HepG2 (cell line): ENCODE data around the gene STX4. TPM values are rescaled to one million over a fixed set of nuclear protein-coding genes. Genes with fewer than 3 reads are reported as not detected.

ENCODE experiments used
- ATAC-seq: fragments of 200-7000 bp; cut with Tn5 transposase; 3 replicates; pipeline ENCODE4 v1.9.1; 2020; ENCODE audit warnings: mild to moderate bottlenecking, moderate library complexity
- BruUV-seq: library from RNA; stranded (reverse); fragments of 400-500 nt; replicated peaks from 2 replicates; lab custom pipeline; 2021; lab: Mats Ljungman, UMichigan
- CTCF ChIA-PET: fragments of 300-600 bp; formaldehyde crosslinking; extraction: SDS; loops from one replicate; lab custom pipeline; 2021; ENCODE audit warnings: low total read pairs, inconsistent platforms, low intra/inter-chr PET ratio; lab: Yijun Ruan, JAX
- POLR2A ChIA-PET: fragments of 350-600 bp; sonication (Branson Sonifier 250); formaldehyde crosslinking; loops from one replicate; lab custom pipeline; 2020; ENCODE audit warnings: antibody characterized with exemption, inconsistent platforms; lab: Yijun Ruan, JAX
- DNase-seq: peaks from one replicate; pipeline ENCODE4 v3.0.0-alpha.2; 2015; ENCODE audit warnings: low spot score
- FAIRE-seq: peaks from 3 replicates; lab custom pipeline; 2011; peaks lifted over from hg19 to GRCh38; lab: Jason Lieb, UNC
- H2AFZ ChIP-seq: one replicate; pipeline ENCODE4 v1.6.1; 2011; ENCODE audit warnings: low read length, inconsistent platforms
- H3K27ac ChIP-seq: fragments of 300-600 bp; 3 replicates; pipeline ENCODE4 v1.8.0; 2011; ENCODE audit warnings: mixed run types, mild to moderate bottlenecking, mixed read lengths, low read length, inconsistent platforms; ENCODE audit not compliant: insufficient read depth; ENCODE audit errors: extremely low read length
- H3K27me3 ChIP-seq, 2 experiments: fragments of 200-600 bp in 1 of 2; 2 replicates in 1 of 2; 3 replicates in 1 of 2; pipeline versions ENCODE4 v1.6.0 to v1.8.0; 2011; ENCODE audit warnings: low read length in 2 of 2, mild to moderate bottlenecking in 2 of 2, moderate library complexity in 2 of 2, inconsistent platforms in 1 of 2; ENCODE audit not compliant: insufficient read depth in 2 of 2, control insufficient read depth in 1 of 2
- H3K36me3 ChIP-seq, 2 experiments: fragments of 200-600 bp in 1 of 2; replicated peaks in 1 of 2; 2 replicates in 1 of 2; 3 replicates in 1 of 2; pipeline versions ENCODE4 v1.5.1 to v1.8.0; 2011; ENCODE audit warnings: low read length in 2 of 2, inconsistent platforms in 1 of 2; ENCODE audit not compliant: insufficient read depth in 2 of 2, control insufficient read depth in 1 of 2
- H3K4me1 ChIP-seq: 2 replicates; pipeline ENCODE4 v1.5.1; 2012; ENCODE audit warnings: low read length, inconsistent platforms; ENCODE audit not compliant: insufficient read depth
- H3K4me2 ChIP-seq: 2 replicates; pipeline ENCODE4 v1.6.0; 2011; ENCODE audit warnings: low read depth, low read length, inconsistent platforms
- H3K4me3 ChIP-seq, 3 experiments: fragments of 200-600 bp in 1 of 3; sonication (generic), shearing (Covaris generic) in 1 of 3; replicated peaks in 1 of 3; 2 replicates each; pipeline ENCODE4 v1.5.1; 2011 to 2016; ENCODE audit warnings: low read length in 3 of 3, inconsistent platforms in 2 of 3, low read depth in 2 of 3, mild to moderate bottlenecking in 2 of 3, control low read depth in 1 of 3, mixed read lengths in 1 of 3; ENCODE audit not compliant: insufficient read depth in 1 of 3
- H3K79me2 ChIP-seq: one replicate; pipeline ENCODE4 v1.6.1; 2011; ENCODE audit warnings: low read length, inconsistent platforms; ENCODE audit not compliant: insufficient read depth
- H3K9ac ChIP-seq: 2 replicates; pipeline ENCODE4 v1.6.0; 2011; ENCODE audit warnings: mild to moderate bottlenecking, low read depth, low read length, inconsistent platforms; ENCODE audit not compliant: insufficient read depth
- H3K9me3 ChIP-seq: 2 replicates; pipeline ENCODE4 v1.5.1; 2012; ENCODE audit warnings: mild to moderate bottlenecking, low read length
- H4K20me1 ChIP-seq: 2 replicates; pipeline ENCODE4 v1.6.0; 2011; ENCODE audit warnings: inconsistent platforms, mild to moderate bottlenecking, low read length, moderate library complexity; ENCODE audit not compliant: insufficient read depth
- AGO2 ChIP-seq: fragments of 200-400 bp; formaldehyde crosslinking; optimal IDR thresholded peaks from 2 replicates; pipeline ENCODE3; 2017; ENCODE audit warnings: mild to moderate bottlenecking, low read depth, low read length, moderate library complexity
- CCDC6 ChIP-seq: sonication (generic); formaldehyde crosslinking; IDR thresholded peaks from 2 replicates; pipeline ENCODE4 v1.8.1; 2022; ENCODE audit warnings: mild to moderate bottlenecking, missing genetic modification reagents, moderate library complexity
- FOXA3 ChIP-seq: IDR thresholded peaks from 2 replicates; pipeline ENCODE4 v1.6.1; 2016; ENCODE audit warnings: missing genetic modification reagents, missing compliant biosample characterization
- HMG20B ChIP-seq: conservative IDR thresholded peaks from 2 replicates; pipeline ENCODE4 v1.6.1; 2016; ENCODE audit warnings: missing genetic modification reagents, missing compliant biosample characterization
- PRPF4 ChIP-seq: fragments of 200-400 bp; formaldehyde crosslinking; IDR thresholded peaks from 2 replicates; pipeline ENCODE4 v1.6.1; 2016; ENCODE audit warnings: low read length, low read depth; ENCODE audit not compliant: poor library complexity, severe bottlenecking
- SMARCE1 ChIP-seq: fragments of 450-650 bp; IDR thresholded peaks from 2 replicates; pipeline ENCODE4 v1.6.1; 2017; ENCODE audit warnings: borderline replicate concordance
- WGBS: methylation state at CpG from one replicate; pipeline ENCODE4 v1.1.6; 2017; ENCODE audit warnings: low lambda C conversion rate; 5-methylcytosine and 5-hydroxymethylcytosine counted together
- in situ Hi-C: cut with HindIII; loops from 2 replicates; pipeline ENCODE4 v1.10.0; 2017; ENCODE audit warnings: low pct_unique_long_range_greater_than_20kb; ENCODE audit not compliant: extremely low pct_ligation_motif_present
- intact Hi-C: fragments of 100-400 bp; cut with micrococcal nuclease; formaldehyde crosslinking; loops from one replicate; pipeline ENCODE4 v1.10.0; 2022; ENCODE audit not compliant: unreplicated experiment
- polyA plus RNA-seq, 8 experiments: library from polyadenylated mRNA; depleted of rRNA in 3 of 8; stranded (reverse) in 7 of 8; unstranded in 1 of 8; fragments of >200 nt; fragmentation: Illumina TruSeq in 4 of 8; extraction: Trizol in 4 of 8; gene quantifications; 2 replicates each; pipeline versions ENCODE4 v1.2.1 to v1.2.3, GENCODE V29; 2011 to 2016; ENCODE audit warnings: low read depth in 4 of 8, missing spikeins in 1 of 8, mixed read lengths in 1 of 8; ENCODE audit not compliant: insufficient read depth in 1 of 8
- total RNA-seq, 5 experiments: library from RNA; depleted of rRNA; stranded (reverse); fragments of >200 nt; fragmentation: Illumina TruSeq; extraction: Trizol; gene quantifications; 2 replicates each; pipeline ENCODE4 v1.2.3, GENCODE V29; 2016; ENCODE audit warnings: low read depth in 1 of 5
- TF ChIP-seq, protein P1 (sequence below): conservative IDR thresholded peaks from 2 replicates; pipeline ENCODE4 v1.6.1; 2018; ENCODE audit warnings: missing genetic modification reagents
- TF ChIP-seq, protein P2 (sequence below): sonication (generic); formaldehyde crosslinking; IDR thresholded peaks from 2 replicates; pipeline ENCODE4 v1.9.0; 2022; ENCODE audit warnings: missing genetic modification reagents, mild to moderate bottlenecking, borderline replicate concordance

The STX4 gene
- total and polyA plus RNA-seq, 2 of the 13 experiments (the other 11 are each of a cell fraction or from before 2014, with no cell fraction given): 29.2 to 34.6 TPM

DNA sequence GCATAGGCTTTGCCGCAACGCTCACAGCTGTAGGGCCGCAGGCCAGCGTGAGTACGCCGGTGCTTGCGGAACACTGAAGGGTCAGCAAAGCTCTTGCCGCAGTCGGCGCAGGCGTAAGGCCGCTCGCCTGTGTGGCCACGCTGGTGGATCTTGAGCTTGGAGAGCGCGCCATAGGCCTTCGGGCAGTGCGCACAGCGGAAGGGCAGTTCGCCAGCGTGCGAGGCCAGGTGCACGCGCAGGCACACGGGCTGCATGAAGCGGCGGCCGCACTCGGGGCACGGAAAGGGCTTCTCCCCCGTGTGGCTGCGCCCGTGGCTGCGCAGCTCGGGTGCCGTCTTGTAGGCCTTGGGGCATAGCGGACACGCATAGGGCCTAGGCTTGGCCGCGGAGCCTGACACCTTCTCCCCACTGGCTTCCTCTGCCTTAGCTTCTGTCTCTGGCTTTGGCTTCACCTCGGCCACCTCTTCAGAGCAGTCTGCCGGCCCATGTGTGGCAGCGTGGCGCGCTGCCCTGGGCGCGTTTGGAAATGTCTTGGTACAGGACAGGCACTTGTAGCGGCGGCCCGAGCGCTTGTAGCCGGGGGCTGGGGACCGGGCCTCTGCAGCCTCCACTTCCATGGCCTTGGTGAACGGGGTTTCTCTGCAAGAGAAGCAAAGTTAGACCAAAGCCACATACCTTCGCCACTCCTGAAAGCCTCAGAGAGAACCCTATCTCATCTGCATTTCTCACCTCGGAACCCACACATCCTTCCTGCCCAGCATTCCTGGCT lies 30.7 kb downstream of the STX4 start (continued):
- TF ChIP-seq, protein P1, sequence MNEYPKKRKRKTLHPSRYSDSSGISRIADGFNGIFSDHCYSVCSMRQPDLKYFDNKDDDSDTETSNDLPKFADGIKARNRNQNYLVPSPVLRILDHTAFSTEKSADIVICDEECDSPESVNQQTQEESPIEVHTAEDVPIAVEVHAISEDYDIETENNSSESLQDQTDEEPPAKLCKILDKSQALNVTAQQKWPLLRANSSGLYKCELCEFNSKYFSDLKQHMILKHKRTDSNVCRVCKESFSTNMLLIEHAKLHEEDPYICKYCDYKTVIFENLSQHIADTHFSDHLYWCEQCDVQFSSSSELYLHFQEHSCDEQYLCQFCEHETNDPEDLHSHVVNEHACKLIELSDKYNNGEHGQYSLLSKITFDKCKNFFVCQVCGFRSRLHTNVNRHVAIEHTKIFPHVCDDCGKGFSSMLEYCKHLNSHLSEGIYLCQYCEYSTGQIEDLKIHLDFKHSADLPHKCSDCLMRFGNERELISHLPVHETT (CRISPR knock-in tag): no peak
- no peak for TF ChIP-seq SMARCE1
- TF ChIP-seq FOXA3 (CRISPR knock-in tag): no peak
- TF ChIP-seq AGO2: peak; percentile 70
- TF ChIP-seq CCDC6 (CRISPR knock-in tag): no peak
- TF ChIP-seq HMG20B (CRISPR knock-in tag): no peak
- TF ChIP-seq, protein P2, sequence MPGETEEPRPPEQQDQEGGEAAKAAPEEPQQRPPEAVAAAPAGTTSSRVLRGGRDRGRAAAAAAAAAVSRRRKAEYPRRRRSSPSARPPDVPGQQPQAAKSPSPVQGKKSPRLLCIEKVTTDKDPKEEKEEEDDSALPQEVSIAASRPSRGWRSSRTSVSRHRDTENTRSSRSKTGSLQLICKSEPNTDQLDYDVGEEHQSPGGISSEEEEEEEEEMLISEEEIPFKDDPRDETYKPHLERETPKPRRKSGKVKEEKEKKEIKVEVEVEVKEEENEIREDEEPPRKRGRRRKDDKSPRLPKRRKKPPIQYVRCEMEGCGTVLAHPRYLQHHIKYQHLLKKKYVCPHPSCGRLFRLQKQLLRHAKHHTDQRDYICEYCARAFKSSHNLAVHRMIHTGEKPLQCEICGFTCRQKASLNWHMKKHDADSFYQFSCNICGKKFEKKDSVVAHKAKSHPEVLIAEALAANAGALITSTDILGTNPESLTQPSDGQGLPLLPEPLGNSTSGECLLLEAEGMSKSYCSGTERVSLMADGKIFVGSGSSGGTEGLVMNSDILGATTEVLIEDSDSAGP (CRISPR knock-in tag): no peak

DNA sequence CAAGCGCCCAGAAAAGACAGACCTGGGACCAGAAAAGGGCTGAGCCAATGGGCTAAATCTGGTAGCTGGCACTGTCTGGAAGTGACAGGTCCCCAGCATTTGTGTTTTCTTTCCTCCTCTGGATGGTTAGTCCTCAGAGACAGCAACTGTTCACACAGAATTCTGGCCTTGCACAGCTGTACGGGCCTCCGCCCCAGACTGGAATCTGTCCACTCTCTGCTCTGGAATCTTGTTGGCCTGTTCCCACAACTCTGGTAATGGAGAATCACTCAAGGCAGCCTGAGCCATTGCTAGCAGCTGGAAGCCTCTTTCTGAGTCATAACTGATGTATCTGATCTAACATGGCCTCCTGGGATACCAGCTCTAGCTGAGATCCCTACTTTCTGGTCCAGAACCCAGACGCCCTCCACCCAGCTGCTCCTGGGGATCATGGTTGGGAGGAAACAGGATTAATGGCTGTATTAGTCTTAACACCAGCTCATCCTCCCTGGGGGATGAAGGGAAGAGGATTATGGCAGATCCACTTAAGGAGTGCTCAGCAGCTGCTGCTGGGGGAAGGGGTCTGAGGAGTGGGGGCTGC lies 31.6 kb downstream of the STX4 start:
- no peak overlapping the region for H3K4me2 ChIP-seq
- POLR2A ChIA-PET: no interaction called here
- H3K9ac ChIP-seq: no peak overlapping the region
- no peak for TF ChIP-seq PRPF4
- H3K4me1 ChIP-seq: no peaks in the 10 kb centered on the region
- no peak overlapping the region for H2AFZ ChIP-seq
- no peaks in the 10 kb centered on the region for H3K27me3 ChIP-seq
- intact Hi-C loops: no loop called here
- CTCF ChIA-PET: no interaction called here
- H3K79me2 ChIP-seq: peaks cover 24% of the 10 kb centered on the region
- no peak overlapping the region for H3K27ac ChIP-seq
- H4K20me1 ChIP-seq: no peaks in the 10 kb centered on the region
- H3K4me3 ChIP-seq: no peak overlapping the region
- H3K9me3 ChIP-seq: no peaks in the 10 kb centered on the region
- H3K36me3 ChIP-seq: peaks cover 14 to 29% of the 10 kb centered on the region in 2 experiments; a peak in 4 of 5 replicates
- FAIRE-seq: no peak
- no peak for DNase-seq
- no TSS peak for BruUV-seq
- ATAC-seq: no peak
- in situ Hi-C loops: no loop called here
- WGBS: 96% methylated on average over 4 of the region's 4 CpGs
